ENCODE results near the gene RPS6KA6. TPM values are rescaled to one million over a fixed set of nuclear protein-coding genes. Genes with fewer than 3 reads are reported as not detected.

Gene RPS6KA6
- total and polyA plus RNA-seq, 5 donors: 1.4 to 3.6 (median 2.7) TPM

Small RNA genes within 50 kb of the gene (microRNA-seq; reads per million reads assigned to microRNA genes)
- gene MIR548I4: 0 reads per million in 2 donors
